ENCODE measurements around the gene RBBP8NL.

Gene RBBP8NL

GRCh38 chr20:62461834-62462233 lies 34.5 kb upstream of the RBBP8NL start:
- DNase-seq, result no peak

GRCh38 chr20:62461157-62461556 lies 33.8 kb upstream of the RBBP8NL start:
- DNase-seq, result no peak

GRCh38 chr20:62460678-62461077 lies 33.3 kb upstream of the RBBP8NL start:
- no peak for DNase-seq

- DNase-seq, result no peak
These were observed 32.1 kb upstream of the RBBP8NL start for GRCh38 chr20:62459488-62459887.

- no peak for DNase-seq
These were observed 31.2 kb upstream of the RBBP8NL start for GRCh38 chr20:62458275-62459251.

- no peak for DNase-seq
These were observed 30.5 kb upstream of the RBBP8NL start for GRCh38 chr20:62457831-62458230.

GRCh38 chr20:62457098-62457497 lies 29.8 kb upstream of the RBBP8NL start:
- DNase-seq, result no peak

GRCh38 chr20:62455929-62456328 lies 28.6 kb upstream of the RBBP8NL start:
- no peak for DNase-seq

- DNase-seq, result no peak
These were observed 27.7 kb upstream of the RBBP8NL start for GRCh38 chr20:62454904-62455636.

- no peak for DNase-seq
These were observed 26.0 kb upstream of the RBBP8NL start for GRCh38 chr20:62453186-62453808.

- no peak for DNase-seq
These were observed 25.2 kb upstream of the RBBP8NL start for GRCh38 chr20:62452475-62453095.

- DNase-seq, result no peak
These were observed 24.6 kb upstream of the RBBP8NL start for GRCh38 chr20:62451970-62452369.

- DNase-seq, result no peak
These were observed 23.9 kb upstream of the RBBP8NL start for GRCh38 chr20:62451156-62451767.

- no peak for DNase-seq
These were observed 22.8 kb upstream of the RBBP8NL start for GRCh38 chr20:62449951-62450691.

- DNase-seq, result no peak
These were observed 21.4 kb upstream of the RBBP8NL start for GRCh38 chr20:62448788-62449187.

GRCh38 chr20:62448038-62448437 lies 20.7 kb upstream of the RBBP8NL start:
- no peak for DNase-seq

- DNase-seq, result no peak
These were observed 19.8 kb upstream of the RBBP8NL start for GRCh38 chr20:62446888-62447869.

GRCh38 chr20:62446481-62446880 lies 19.1 kb upstream of the RBBP8NL start:
- DNase-seq, result no peak

GRCh38 chr20:62445553-62446340 lies 18.4 kb upstream of the RBBP8NL start:
- DNase-seq, result no peak

- DNase-seq, result no peak
These were observed 16.9 kb upstream of the RBBP8NL start for GRCh38 chr20:62444286-62444685.
